ENCODE data around the gene KRTAP10-10. TPM values are rescaled to one million over a fixed set of nuclear protein-coding genes. Genes with fewer than 3 reads are reported as not detected.
A peak's percentile ranks its signal among the peaks of the same experiment; 100 is the strongest.
"Not testable (repeated sequence)": the region's sequence is repeated elsewhere in the genome, so short reads cannot be mapped to it uniquely, and the experiment has no call there.

The KRTAP10-10 gene
- total RNA-seq, 1 experiment from 2014 or later, result not detected

- no peaks in the 10 kb centered on the region for H3K36me3 ChIP-seq
- DNase-seq (ENCODE audit: low read depth in 1 of 2, low spot score in 2 of 2), result no peak
- H3K27me3 ChIP-seq (replicated peaks), result no peaks in the 10 kb centered on the region; the same call in none of the 2 replicates
- no peak overlapping the region for H3K4me3 ChIP-seq
- H3K9me3 ChIP-seq (replicated peaks), result 0 out of 2 replicates have a peak, but pooled peaks cover 4% of the 10 kb centered on the region
- no peaks in the 10 kb centered on the region; the same call in 1 of the 2 replicates for H3K4me1 ChIP-seq (replicated peaks)
- H3K27ac ChIP-seq, result no peak overlapping the region
Observed at GRCh38 chr21:44656868-44657267, 19.7 kb downstream of the KRTAP10-10 start.

GRCh38 chr21:44657635-44658540 is 20.7 kb downstream of the KRTAP10-10 start, which contains the start of gene KRTAP12-3:
KRTAP12-3 (plus strand) TSS chr21:44657932; CDS start chr21:44657980, 48 bp downstream.
- 0 out of 2 replicates have a peak, but pooled peaks cover 4% of the 10 kb centered on the region for H3K9me3 ChIP-seq (replicated peaks)
- no peak for DNase-seq (ENCODE audit: low read depth in 1 of 2, low spot score in 2 of 2)
- H3K36me3 ChIP-seq, result no peaks in the 10 kb centered on the region
- no peak within 1 kb of the TSS for H3K4me3 ChIP-seq
- H3K4me1 ChIP-seq (replicated peaks), result no peaks in the 10 kb centered on the region; the same call in 1 of the 2 replicates
- no peak within 1 kb of the TSS for H3K27ac ChIP-seq
- no peaks in the 10 kb centered on the region; the same call in 1 of the 2 replicates for H3K27me3 ChIP-seq (replicated peaks)

- no peaks in the 10 kb centered on the region; the same call in 1 of the 2 replicates for H3K27me3 ChIP-seq (replicated peaks)
- H3K4me3 ChIP-seq, result no peak overlapping the region
- no peaks in the 10 kb centered on the region; the same call in 1 of the 2 replicates for H3K4me1 ChIP-seq (replicated peaks)
- no peak overlapping the region for H3K27ac ChIP-seq
- H3K9me3 ChIP-seq (replicated peaks), result 0 out of 2 replicates have a peak, but pooled peaks cover 4% of the 10 kb centered on the region
- DNase-seq (ENCODE audit: low read depth in 1 of 2, low spot score in 2 of 2), result no peak
- H3K36me3 ChIP-seq, result no peaks in the 10 kb centered on the region
Observed at GRCh38 chr21:44658541-44658910, 21.4 kb downstream of the KRTAP10-10 start.

- Histone ChIP-seq H3K27me3 (replicated peaks) (no peaks in the 10 kb centered on the region; the same call in 1 of the 2 replicates), H3K4me3 (no peak overlapping the region), H3K4me1 (replicated peaks) (no peaks in the 10 kb centered on the region; the same call in 1 of the 2 replicates), H3K36me3 (no peaks in the 10 kb centered on the region), H3K9me3 (replicated peaks) (0 out of 2 replicates have a peak, but pooled peaks cover 4% of the 10 kb centered on the region), H3K27ac (no peak overlapping the region)
- no peak for DNase-seq (ENCODE audit: low read depth in 1 of 2, low spot score in 2 of 2)
Observed at GRCh38 chr21:44658913-44659595, 21.9 kb downstream of the KRTAP10-10 start.

GRCh38 chr21:44661567-44661966 is 24.4 kb downstream of the KRTAP10-10 start:
- not testable (repeated sequence) for H3K27ac ChIP-seq; H3K4me1 ChIP-seq (replicated peaks); H3K4me3 ChIP-seq; H3K36me3 ChIP-seq; H3K27me3 ChIP-seq (replicated peaks); H3K9me3 ChIP-seq (replicated peaks)
- peak in 1 of 2 experiments; percentile 16 for DNase-seq (ENCODE audit: low read depth in 1 of 2, low spot score in 2 of 2)

DNA sequence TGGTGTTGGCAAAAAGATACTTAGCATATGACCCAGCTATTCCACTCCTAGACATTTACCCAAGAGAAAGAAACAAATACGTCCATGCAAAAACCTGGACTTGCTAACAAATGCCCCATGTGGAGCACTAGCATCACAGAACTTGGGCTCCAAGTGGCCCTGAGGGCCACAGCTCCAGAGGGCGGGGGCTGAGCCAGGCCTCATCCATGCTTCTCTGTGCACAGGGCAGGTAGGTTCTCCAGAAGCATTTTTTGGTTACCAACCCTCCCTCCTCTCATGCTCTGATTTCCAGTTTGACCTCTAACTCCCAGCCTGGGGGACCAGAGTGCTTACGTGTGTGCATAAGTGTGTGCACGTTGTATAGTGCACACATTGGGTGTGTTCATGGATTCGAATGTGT is 27.5 kb downstream of the KRTAP10-10 start:
- Histone ChIP-seq H3K9me3 (replicated peaks) (no peaks in the 10 kb centered on the region), H3K4me3 (no peak overlapping the region), H3K27ac (no peak overlapping the region), H3K36me3 (no peaks in the 10 kb centered on the region), H3K4me1 (replicated peaks) (no peaks in the 10 kb centered on the region), H3K27me3 (replicated peaks) (no peaks in the 10 kb centered on the region)
- DNase-seq (ENCODE audit: low read depth in 1 of 2, low spot score in 2 of 2), result no peak

- no peaks in the 10 kb centered on the region for H3K27me3 ChIP-seq (replicated peaks)
- H3K9me3 ChIP-seq (replicated peaks), result no peaks in the 10 kb centered on the region
- H3K27ac ChIP-seq, result no peak within 1 kb of the TSS
- H3K36me3 ChIP-seq, result no peaks in the 10 kb centered on the region
- H3K4me1 ChIP-seq (replicated peaks), result no peaks in the 10 kb centered on the region
- no peak within 1 kb of the TSS for H3K4me3 ChIP-seq
- DNase-seq (ENCODE audit: low read depth in 1 of 2, low spot score in 2 of 2), result no peak
Observed at GRCh38 chr21:44666401-44667320, 29.5 kb downstream of the KRTAP10-10 start, which contains the start of gene KRTAP12-2. KRTAP12-2 (minus strand) TSS chr21:44666927; CDS start chr21:44666886, 41 bp downstream.

DNA sequence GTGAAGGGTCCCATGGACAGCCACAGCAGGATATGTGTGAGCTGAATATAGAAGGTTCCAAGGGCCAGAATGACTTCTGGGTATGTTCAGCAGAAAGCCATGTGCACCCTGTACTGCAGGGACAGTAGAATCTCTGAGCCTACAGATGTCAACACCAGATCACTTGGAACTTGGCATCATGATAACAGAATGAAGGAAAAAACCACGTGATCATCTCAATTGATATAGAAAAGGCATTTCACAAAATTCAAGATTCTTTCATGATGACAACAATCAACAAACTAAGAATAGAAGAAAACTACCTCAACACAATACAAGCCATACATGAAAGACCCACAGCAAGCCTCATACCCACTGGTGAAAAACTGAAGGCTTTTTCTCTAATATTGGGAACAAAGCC is 30.5 kb downstream of the KRTAP10-10 start:
- Histone ChIP-seq H3K4me3 (no peak overlapping the region), H3K36me3 (no peaks in the 10 kb centered on the region), H3K27ac (no peak overlapping the region), H3K9me3 (replicated peaks) (no peaks in the 10 kb centered on the region), H3K4me1 (replicated peaks) (no peaks in the 10 kb centered on the region), H3K27me3 (replicated peaks) (no peaks in the 10 kb centered on the region)
- DNase-seq (ENCODE audit: low read depth in 1 of 2, low spot score in 2 of 2), result no peak

GRCh38 chr21:44670642-44671432 is 33.7 kb downstream of the KRTAP10-10 start:
- H3K36me3 ChIP-seq, result no peaks in the 10 kb centered on the region
- H3K27me3 ChIP-seq (replicated peaks), result peaks cover 7% of the 10 kb centered on the region; the same call in 1 of the 2 replicates
- no peak overlapping the region for H3K27ac ChIP-seq
- no peak overlapping the region for H3K4me3 ChIP-seq
- no peak for DNase-seq (ENCODE audit: low read depth in 1 of 2, low spot score in 2 of 2)
- no peaks in the 10 kb centered on the region for H3K9me3 ChIP-seq (replicated peaks)
- no peaks in the 10 kb centered on the region for H3K4me1 ChIP-seq (replicated peaks)

- Histone ChIP-seq H3K27me3 (replicated peaks) (peaks cover 14% of the 10 kb centered on the region; the same call in 1 of the 2 replicates), H3K9me3 (replicated peaks) (no peaks in the 10 kb centered on the region), H3K4me3 (no peak overlapping the region), H3K4me1 (replicated peaks) (no peaks in the 10 kb centered on the region), H3K27ac (no peak overlapping the region), H3K36me3 (no peaks in the 10 kb centered on the region)
- DNase-seq (ENCODE audit: low read depth in 1 of 2, low spot score in 2 of 2), result no peak
Observed at GRCh38 chr21:44671911-44672310, 34.8 kb downstream of the KRTAP10-10 start.

- H3K27me3 ChIP-seq (replicated peaks), result peaks cover 39% of the 10 kb centered on the region
- no peaks in the 10 kb centered on the region for H3K36me3 ChIP-seq
- no peak overlapping the region for H3K27ac ChIP-seq
- no peaks in the 10 kb centered on the region for H3K4me1 ChIP-seq (replicated peaks)
- no peaks in the 10 kb centered on the region; the same call in 1 of the 2 replicates for H3K9me3 ChIP-seq (replicated peaks)
- no peak for DNase-seq (ENCODE audit: low read depth in 1 of 2, low spot score in 2 of 2)
- no peak overlapping the region for H3K4me3 ChIP-seq
Observed at GRCh38 chr21:44677881-44678280, 40.7 kb downstream of the KRTAP10-10 start.

GRCh38 chr21:44681152-44681551 is 44.0 kb downstream of the KRTAP10-10 start:
- peaks cover 50% of the 10 kb centered on the region for H3K27me3 ChIP-seq (replicated peaks)
- no peaks in the 10 kb centered on the region; the same call in 1 of the 2 replicates for H3K9me3 ChIP-seq (replicated peaks)
- no peak for DNase-seq (ENCODE audit: low read depth in 1 of 2, low spot score in 2 of 2)
- H3K27ac ChIP-seq, result no peak overlapping the region
- H3K4me1 ChIP-seq (replicated peaks), result no peaks in the 10 kb centered on the region
- no peak overlapping the region for H3K4me3 ChIP-seq
- no peaks in the 10 kb centered on the region for H3K36me3 ChIP-seq
